ENCODE measurements around the gene MOCS1. TPM values are rescaled to one million over a fixed set of nuclear protein-coding genes. Genes with fewer than 3 reads are reported as not detected.

Gene MOCS1
- total and polyA plus RNA-seq, 2 donors (not counting 1 experiment from before 2014, with no cell fraction given) = 0.15 TPM; not detected in 1

- Histone ChIP-seq H3K4me1 (ENCODE audit: control insufficient read depth in 2 of 2, insufficient read depth in 2 of 2, low read length in 2 of 2) (no peaks in the 10 kb centered on the region), H3K27me3 (replicated peaks in 1 of 4; ENCODE audit: control extremely low read depth in 1 of 4, control insufficient read depth in 3 of 4, insufficient read depth in 4 of 4, low read length in 3 of 4) (no peaks in the 10 kb centered on the region), H3K4me2 (replicated peaks; ENCODE audit: low read depth, low read length, poor library complexity, severe bottlenecking) (no peak overlapping the region), H3K9me3 (ENCODE audit: control extremely low read depth in 1 of 3, control insufficient read depth in 2 of 3, insufficient read depth in 1 of 3, low read length in 2 of 3) (no peaks in the 10 kb centered on the region), H3K27ac (ENCODE audit: low read length in 2 of 2) (no peak overlapping the region), H3K36me3 (replicated peaks in 1 of 2; ENCODE audit: control extremely low read depth in 1 of 2, control insufficient read depth in 1 of 2, extremely low read depth in 1 of 2, insufficient read depth in 2 of 2, low read length in 1 of 2) (no peaks in the 10 kb centered on the region), H2AFZ (ENCODE audit: insufficient read depth, low read depth, low read length, poor library complexity, severe bottlenecking) (no peak overlapping the region), H3K4me3 (ENCODE audit: control extremely low read depth in 1 of 5, extremely low read depth in 1 of 5, insufficient read depth in 1 of 5, low read depth in 2 of 5, low read length in 4 of 5) (no peak overlapping the region), H4K20me1 (ENCODE audit: control insufficient read depth, insufficient read depth, low read length, poor library complexity, severe bottlenecking) (no peaks in the 10 kb centered on the region), H3K9ac (ENCODE audit: low read length) (no peak overlapping the region), H3K79me2 (ENCODE audit: control insufficient read depth, insufficient read depth, low read length) (no peaks in the 10 kb centered on the region)
- Mint-ChIP-seq H3K27me3 (peaks cover 12% of the 10 kb centered on the region), H3K27ac (no peak overlapping the region), H3K4me3 (no peak overlapping the region), H3K4me1 (no peaks in the 10 kb centered on the region), H3K9me3 (ENCODE audit: insufficient read depth) (no peaks in the 10 kb centered on the region)
- DNase-seq (no peak), ATAC-seq (ENCODE audit: low read depth) (no peak)
- intact Hi-C loops (cut with micrococcal nuclease) = no loop called here
- TF ChIP-seq, protein P1, sequence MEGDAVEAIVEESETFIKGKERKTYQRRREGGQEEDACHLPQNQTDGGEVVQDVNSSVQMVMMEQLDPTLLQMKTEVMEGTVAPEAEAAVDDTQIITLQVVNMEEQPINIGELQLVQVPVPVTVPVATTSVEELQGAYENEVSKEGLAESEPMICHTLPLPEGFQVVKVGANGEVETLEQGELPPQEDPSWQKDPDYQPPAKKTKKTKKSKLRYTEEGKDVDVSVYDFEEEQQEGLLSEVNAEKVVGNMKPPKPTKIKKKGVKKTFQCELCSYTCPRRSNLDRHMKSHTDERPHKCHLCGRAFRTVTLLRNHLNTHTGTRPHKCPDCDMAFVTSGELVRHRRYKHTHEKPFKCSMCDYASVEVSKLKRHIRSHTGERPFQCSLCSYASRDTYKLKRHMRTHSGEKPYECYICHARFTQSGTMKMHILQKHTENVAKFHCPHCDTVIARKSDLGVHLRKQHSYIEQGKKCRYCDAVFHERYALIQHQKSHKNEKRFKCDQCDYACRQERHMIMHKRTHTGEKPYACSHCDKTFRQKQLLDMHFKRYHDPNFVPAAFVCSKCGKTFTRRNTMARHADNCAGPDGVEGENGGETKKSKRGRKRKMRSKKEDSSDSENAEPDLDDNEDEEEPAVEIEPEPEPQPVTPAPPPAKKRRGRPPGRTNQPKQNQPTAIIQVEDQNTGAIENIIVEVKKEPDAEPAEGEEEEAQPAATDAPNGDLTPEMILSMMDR (IDR thresholded peaks at IDR 0.05) = no peak
- TF ChIP-seq EZH2 (IDR thresholded peaks at IDR 0.05; ENCODE audit: borderline replicate concordance, insufficient read depth, low read depth, low read length, poor library complexity, severe bottlenecking) = no peak
- CTCF ChIA-PET = no interaction called here
- WGBS (ENCODE audit: insufficient coverage) = 60% methylated on average over 1 of the region's 4 CpGs
- POLR2A ChIA-PET = no interaction called here
These were observed 21.8 kb downstream of the MOCS1 start for GRCh38 chr6:39912446-39912845.

DNA sequence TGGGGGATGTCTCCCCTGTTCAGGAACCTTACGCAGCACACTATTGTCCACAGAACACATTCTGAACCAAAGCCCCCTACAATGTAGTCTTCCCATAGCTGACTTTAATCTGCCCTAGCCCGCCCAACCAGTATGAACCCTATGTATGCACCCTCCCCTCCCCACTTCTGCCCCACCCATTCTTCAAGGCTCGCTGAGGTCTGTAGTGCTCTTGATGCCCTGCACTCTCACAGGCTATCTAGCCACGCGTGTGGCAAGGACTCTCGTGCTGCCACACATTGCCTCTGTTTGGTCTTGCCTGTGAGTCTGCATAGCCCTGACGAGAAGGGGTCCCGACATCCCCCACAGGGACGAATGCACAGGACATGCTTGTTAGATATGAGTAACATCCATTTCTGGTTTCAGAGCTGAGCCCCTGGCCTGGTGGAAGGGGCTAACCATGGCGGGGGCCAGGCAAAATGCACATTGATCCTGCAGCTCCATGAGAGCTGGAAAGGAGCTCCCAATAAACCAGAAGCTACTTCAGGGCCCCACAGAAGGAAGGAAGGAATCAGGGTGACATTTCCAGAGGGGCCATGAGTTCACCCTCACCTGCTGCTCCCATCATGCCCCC lies 22.6 kb downstream of the MOCS1 start:
- H3K27me3 Mint-ChIP-seq = peaks cover 12% of the 10 kb centered on the region
- H3K4me3 Mint-ChIP-seq = no peak overlapping the region
- no peaks in the 10 kb centered on the region for H3K9me3 Mint-ChIP-seq (ENCODE audit: insufficient read depth)

More for the DNA sequence above, 22.6 kb downstream of the MOCS1 start:
- POLR2A ChIA-PET = no interaction called here
- H3K4me1 Mint-ChIP-seq = no peaks in the 10 kb centered on the region
- Histone ChIP-seq H3K27ac (ENCODE audit: low read length in 2 of 2) (no peak overlapping the region), H3K4me2 (replicated peaks; ENCODE audit: low read depth, low read length, poor library complexity, severe bottlenecking) (no peak overlapping the region), H3K4me1 (ENCODE audit: control insufficient read depth in 2 of 2, insufficient read depth in 2 of 2, low read length in 2 of 2) (no peaks in the 10 kb centered on the region), H3K9ac (ENCODE audit: low read length) (no peak overlapping the region), H4K20me1 (ENCODE audit: control insufficient read depth, insufficient read depth, low read length, poor library complexity, severe bottlenecking) (no peaks in the 10 kb centered on the region), H3K4me3 (ENCODE audit: control extremely low read depth in 1 of 5, extremely low read depth in 1 of 5, insufficient read depth in 1 of 5, low read depth in 2 of 5, low read length in 4 of 5) (no peak overlapping the region), H2AFZ (ENCODE audit: insufficient read depth, low read depth, low read length, poor library complexity, severe bottlenecking) (no peak overlapping the region), H3K79me2 (ENCODE audit: control insufficient read depth, insufficient read depth, low read length) (no peaks in the 10 kb centered on the region), H3K9me3 (ENCODE audit: control extremely low read depth in 1 of 3, control insufficient read depth in 2 of 3, insufficient read depth in 1 of 3, low read length in 2 of 3) (no peaks in the 10 kb centered on the region), H3K27me3 (replicated peaks in 1 of 4; ENCODE audit: control extremely low read depth in 1 of 4, control insufficient read depth in 3 of 4, insufficient read depth in 4 of 4, low read length in 3 of 4) (no peaks in the 10 kb centered on the region), H3K36me3 (replicated peaks in 1 of 2; ENCODE audit: control extremely low read depth in 1 of 2, control insufficient read depth in 1 of 2, extremely low read depth in 1 of 2, insufficient read depth in 2 of 2, low read length in 1 of 2) (no peaks in the 10 kb centered on the region)
- DNase-seq (no peak), ATAC-seq (ENCODE audit: low read depth) (no peak)
- intact Hi-C loops (cut with micrococcal nuclease) = no loop called here
- no peak for TF ChIP-seq EZH2 (IDR thresholded peaks at IDR 0.05; ENCODE audit: borderline replicate concordance, insufficient read depth, low read depth, low read length, poor library complexity, severe bottlenecking)
- TF ChIP-seq, protein P1 (IDR thresholded peaks at IDR 0.05) = no peak
- CTCF ChIA-PET = no interaction called here
- no peak overlapping the region for H3K27ac Mint-ChIP-seq
- WGBS (ENCODE audit: insufficient coverage) = 94% methylated on average over 9 of the region's 10 CpGs

All from B cell (primary cell).